Esophagus squamous epithelium (tissue), 4 donors: ENCODE results near the gene RTF1.

Source experiments
- POLR2A ChIP-seq, 4 donors: fragments of 450-650 bp; IDR thresholded peaks; one replicate each; pipeline ENCODE4 v1.6.1; 2017; ENCODE audit warnings: antibody characterized with exemption in 4 of 4, mild to moderate bottlenecking in 4 of 4, moderate library complexity in 3 of 4
- TF ChIP-seq, protein P1 (sequence below), 6 experiments: fragments of 450-650 bp in 4 of 6; fragments of 200-600 bp in 2 of 6; sonication (generic) in 2 of 6; IDR thresholded peaks; one replicate each; pipeline ENCODE4 v1.5.1; 2016 to 2019; ENCODE audit warnings: antibody characterized with exemption in 6 of 6, mild to moderate bottlenecking in 4 of 6, moderate library complexity in 4 of 6

GRCh38 chr15:41401904-41402267, 15.0 kb upstream of the RTF1 start:
- TF ChIP-seq, protein P1, sequence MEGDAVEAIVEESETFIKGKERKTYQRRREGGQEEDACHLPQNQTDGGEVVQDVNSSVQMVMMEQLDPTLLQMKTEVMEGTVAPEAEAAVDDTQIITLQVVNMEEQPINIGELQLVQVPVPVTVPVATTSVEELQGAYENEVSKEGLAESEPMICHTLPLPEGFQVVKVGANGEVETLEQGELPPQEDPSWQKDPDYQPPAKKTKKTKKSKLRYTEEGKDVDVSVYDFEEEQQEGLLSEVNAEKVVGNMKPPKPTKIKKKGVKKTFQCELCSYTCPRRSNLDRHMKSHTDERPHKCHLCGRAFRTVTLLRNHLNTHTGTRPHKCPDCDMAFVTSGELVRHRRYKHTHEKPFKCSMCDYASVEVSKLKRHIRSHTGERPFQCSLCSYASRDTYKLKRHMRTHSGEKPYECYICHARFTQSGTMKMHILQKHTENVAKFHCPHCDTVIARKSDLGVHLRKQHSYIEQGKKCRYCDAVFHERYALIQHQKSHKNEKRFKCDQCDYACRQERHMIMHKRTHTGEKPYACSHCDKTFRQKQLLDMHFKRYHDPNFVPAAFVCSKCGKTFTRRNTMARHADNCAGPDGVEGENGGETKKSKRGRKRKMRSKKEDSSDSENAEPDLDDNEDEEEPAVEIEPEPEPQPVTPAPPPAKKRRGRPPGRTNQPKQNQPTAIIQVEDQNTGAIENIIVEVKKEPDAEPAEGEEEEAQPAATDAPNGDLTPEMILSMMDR (IDR thresholded peaks at IDR 0.05) = no peak
- TF ChIP-seq POLR2A (IDR thresholded peaks at IDR 0.05) = no peak
